C4-2B (cell line): Measurements from ENCODE around the gene KIF15.

Experiments used
- H3K27ac ChIP-seq: fragments of 450-650 bp; 2 replicates; pipeline ENCODE4 v1.5.1; 2017
- ZFX ChIP-seq: fragments of 450-650 bp; IDR thresholded peaks from 2 replicates; pipeline ENCODE4 v1.6.1; 2017
- TF ChIP-seq, protein P1 (sequence below): fragments of 450-650 bp; conservative IDR thresholded peaks from 2 replicates; pipeline ENCODE4 v1.5.1; 2017; ENCODE audit warnings: mild to moderate bottlenecking

Gene KIF15, protein sequence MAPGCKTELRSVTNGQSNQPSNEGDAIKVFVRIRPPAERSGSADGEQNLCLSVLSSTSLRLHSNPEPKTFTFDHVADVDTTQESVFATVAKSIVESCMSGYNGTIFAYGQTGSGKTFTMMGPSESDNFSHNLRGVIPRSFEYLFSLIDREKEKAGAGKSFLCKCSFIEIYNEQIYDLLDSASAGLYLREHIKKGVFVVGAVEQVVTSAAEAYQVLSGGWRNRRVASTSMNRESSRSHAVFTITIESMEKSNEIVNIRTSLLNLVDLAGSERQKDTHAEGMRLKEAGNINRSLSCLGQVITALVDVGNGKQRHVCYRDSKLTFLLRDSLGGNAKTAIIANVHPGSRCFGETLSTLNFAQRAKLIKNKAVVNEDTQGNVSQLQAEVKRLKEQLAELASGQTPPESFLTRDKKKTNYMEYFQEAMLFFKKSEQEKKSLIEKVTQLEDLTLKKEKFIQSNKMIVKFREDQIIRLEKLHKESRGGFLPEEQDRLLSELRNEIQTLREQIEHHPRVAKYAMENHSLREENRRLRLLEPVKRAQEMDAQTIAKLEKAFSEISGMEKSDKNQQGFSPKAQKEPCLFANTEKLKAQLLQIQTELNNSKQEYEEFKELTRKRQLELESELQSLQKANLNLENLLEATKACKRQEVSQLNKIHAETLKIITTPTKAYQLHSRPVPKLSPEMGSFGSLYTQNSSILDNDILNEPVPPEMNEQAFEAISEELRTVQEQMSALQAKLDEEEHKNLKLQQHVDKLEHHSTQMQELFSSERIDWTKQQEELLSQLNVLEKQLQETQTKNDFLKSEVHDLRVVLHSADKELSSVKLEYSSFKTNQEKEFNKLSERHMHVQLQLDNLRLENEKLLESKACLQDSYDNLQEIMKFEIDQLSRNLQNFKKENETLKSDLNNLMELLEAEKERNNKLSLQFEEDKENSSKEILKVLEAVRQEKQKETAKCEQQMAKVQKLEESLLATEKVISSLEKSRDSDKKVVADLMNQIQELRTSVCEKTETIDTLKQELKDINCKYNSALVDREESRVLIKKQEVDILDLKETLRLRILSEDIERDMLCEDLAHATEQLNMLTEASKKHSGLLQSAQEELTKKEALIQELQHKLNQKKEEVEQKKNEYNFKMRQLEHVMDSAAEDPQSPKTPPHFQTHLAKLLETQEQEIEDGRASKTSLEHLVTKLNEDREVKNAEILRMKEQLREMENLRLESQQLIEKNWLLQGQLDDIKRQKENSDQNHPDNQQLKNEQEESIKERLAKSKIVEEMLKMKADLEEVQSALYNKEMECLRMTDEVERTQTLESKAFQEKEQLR (N-terminal part only)

GRCh38 chr3:44761424-44762169 lies at the start of gene KIF15, which contains the start of gene KIAA1143:
Gene KIF15 (plus strand): TSS chr3:44761794. CDS start chr3:44761866, 72 bp downstream.
Gene KIAA1143 (minus strand): TSS chr3:44761619. CDS start chr3:44761602, 17 bp downstream.
- peak within 1 kb of the TSS; percentile 82 for H3K27ac ChIP-seq
- TF ChIP-seq, protein P1, sequence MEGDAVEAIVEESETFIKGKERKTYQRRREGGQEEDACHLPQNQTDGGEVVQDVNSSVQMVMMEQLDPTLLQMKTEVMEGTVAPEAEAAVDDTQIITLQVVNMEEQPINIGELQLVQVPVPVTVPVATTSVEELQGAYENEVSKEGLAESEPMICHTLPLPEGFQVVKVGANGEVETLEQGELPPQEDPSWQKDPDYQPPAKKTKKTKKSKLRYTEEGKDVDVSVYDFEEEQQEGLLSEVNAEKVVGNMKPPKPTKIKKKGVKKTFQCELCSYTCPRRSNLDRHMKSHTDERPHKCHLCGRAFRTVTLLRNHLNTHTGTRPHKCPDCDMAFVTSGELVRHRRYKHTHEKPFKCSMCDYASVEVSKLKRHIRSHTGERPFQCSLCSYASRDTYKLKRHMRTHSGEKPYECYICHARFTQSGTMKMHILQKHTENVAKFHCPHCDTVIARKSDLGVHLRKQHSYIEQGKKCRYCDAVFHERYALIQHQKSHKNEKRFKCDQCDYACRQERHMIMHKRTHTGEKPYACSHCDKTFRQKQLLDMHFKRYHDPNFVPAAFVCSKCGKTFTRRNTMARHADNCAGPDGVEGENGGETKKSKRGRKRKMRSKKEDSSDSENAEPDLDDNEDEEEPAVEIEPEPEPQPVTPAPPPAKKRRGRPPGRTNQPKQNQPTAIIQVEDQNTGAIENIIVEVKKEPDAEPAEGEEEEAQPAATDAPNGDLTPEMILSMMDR: peak; percentile 7; the same call in 1 of the 2 replicates
- TF ChIP-seq ZFX: peak; percentile 30; the same call in 1 of the 2 replicates

DNA sequence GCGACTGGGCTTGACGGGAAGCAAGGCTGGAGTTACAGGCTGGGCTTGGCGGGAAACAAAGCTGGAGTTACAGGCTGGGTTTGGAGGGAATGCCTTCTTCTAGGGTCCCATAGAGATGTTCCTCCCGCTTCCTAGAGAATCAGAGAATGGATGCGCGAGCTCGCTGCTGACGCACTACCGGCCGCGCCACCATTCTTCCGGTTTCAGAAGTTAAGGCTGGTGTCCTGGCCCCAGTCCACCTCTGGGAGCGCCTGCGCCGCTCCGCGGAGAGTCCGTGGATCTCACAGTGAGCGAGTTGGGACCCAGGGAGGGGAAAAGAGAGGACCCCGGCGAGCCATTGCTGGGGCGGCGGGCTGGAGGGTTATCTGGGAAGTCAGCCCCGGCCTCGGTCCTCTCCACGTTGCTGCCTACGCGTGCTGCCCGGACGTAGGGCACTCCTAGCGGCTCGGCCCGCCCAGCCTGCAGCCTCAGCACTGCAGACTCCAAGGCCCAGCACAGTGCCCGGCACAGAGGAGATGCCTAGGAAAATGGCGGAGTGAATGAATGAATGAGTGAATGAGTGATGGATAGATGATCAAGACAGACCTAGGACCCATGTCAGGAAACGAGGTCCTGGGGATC lies 49.0 kb upstream of the KIF15 start, which contains the start of gene ZNF502:
TSS of gene ZNF502 (plus strand) at position 206 of the 621 bp plus-strand sequence. CDS start 7,602 bp downstream, outside the sequence.
- H3K27ac ChIP-seq: peak within 1 kb of the TSS; percentile 16; the same call in 1 of the 2 replicates
- no peak for TF ChIP-seq ZFX
- TF ChIP-seq, protein P1: no peak; the same call in none of the 2 replicates

DNA sequence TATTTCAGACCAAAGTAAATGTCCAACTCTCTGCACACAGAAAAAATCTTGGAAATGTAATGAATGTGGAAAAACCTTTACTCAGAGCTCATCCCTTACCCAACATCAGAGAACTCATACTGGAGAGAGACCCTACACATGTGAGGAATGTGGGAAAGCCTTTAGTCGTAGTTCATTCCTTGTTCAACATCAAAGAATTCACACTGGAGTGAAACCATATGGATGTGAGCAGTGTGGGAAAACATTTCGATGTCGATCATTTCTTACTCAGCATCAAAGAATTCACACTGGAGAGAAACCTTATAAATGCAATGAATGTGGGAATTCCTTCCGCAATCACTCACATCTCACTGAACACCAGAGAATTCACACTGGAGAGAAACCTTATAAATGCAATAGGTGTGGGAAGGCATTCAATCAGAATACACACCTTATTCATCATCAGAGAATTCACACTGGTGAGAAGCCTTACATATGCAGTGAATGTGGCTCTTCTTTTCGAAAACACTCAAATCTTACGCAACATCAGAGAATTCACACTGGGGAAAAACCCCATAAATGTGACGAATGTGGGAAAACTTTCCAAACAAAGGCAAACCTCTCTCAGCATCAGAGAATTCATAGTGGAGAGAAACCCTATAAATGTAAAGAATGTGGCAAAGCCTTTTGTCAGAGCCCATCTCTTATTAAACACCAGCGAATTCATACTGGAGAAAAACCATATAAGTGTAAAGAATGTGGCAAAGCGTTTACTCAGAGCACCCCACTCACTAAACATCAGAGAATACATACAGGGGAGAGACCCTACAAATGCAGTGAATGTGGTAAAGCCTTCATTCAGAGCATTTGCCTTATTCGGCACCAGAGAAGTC lies 40.1 kb upstream of the KIF15 start:
- TF ChIP-seq, protein P1: no peak
- H3K27ac ChIP-seq: no peak overlapping the region

GRCh38 chr3:44722103-44722401 lies 39.5 kb upstream of the KIF15 start:
- no peak overlapping the region for H3K27ac ChIP-seq
- TF ChIP-seq, protein P1: no peak
- no peak for TF ChIP-seq ZFX

DNA sequence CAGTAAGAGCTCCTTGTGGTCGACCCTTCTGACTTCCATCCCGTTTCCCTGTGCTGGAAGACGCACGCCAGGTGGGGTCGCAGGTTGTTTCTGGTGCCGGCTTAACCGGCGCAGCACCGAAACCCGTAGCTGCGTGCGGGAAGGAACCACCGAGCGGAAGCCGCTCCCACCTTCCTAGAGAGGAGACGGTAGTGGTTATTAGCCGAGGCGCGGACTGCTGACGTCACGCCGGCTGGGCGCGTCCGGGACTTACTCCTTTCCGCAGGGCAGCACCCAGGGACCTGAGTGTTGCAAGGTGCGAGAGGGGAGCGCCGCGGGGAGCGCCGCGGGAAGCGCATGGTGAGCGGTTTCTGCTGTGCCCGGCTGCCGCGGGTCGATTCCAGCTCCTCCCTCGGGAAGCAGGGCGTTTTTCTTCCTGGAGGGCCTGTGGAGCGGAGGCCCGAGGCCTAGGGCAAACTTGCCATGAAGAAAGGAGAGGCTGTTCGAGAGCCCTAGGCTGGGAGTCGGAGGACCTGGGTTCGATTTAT lies 32.1 kb upstream of the KIF15 start, which contains the start of gene ZNF501:
TSS of gene ZNF501 (plus strand) at position 252 of the 527 bp plus-strand sequence. CDS start 4,787 bp downstream, outside the sequence.
- peak within 1 kb of the TSS; percentile 29; the same call in 1 of the 2 replicates for H3K27ac ChIP-seq
- TF ChIP-seq, protein P1: no peak
- TF ChIP-seq ZFX: peak; percentile 41; the same call in 1 of the 2 replicates
